ENCODE measurements around the gene ADORA3. TPM values are rescaled to one million over a fixed set of nuclear protein-coding genes. Genes with fewer than 3 reads are reported as not detected.

The ADORA3 gene
- total RNA-seq, 4 donors from 2014 or later, result 11.5 to 51.3 (median 23.3) TPM

- no peak for TF ChIP-seq CTCF (IDR thresholded peaks at IDR 0.05; ENCODE audit: low read depth)
These were observed 29.3 kb downstream of the ADORA3 start for GRCh38 chr1:111474106-111474505.

- no peak for TF ChIP-seq CTCF (IDR thresholded peaks at IDR 0.05; ENCODE audit: low read depth)
These were observed 31.9 kb downstream of the ADORA3 start for GRCh38 chr1:111471538-111471937.

- no peak for TF ChIP-seq CTCF (IDR thresholded peaks at IDR 0.05; ENCODE audit: low read depth)
These were observed 32.4 kb downstream of the ADORA3 start for GRCh38 chr1:111471012-111471411.

GRCh38 chr1:111470596-111470995 lies 32.8 kb downstream of the ADORA3 start:
- TF ChIP-seq CTCF (IDR thresholded peaks at IDR 0.05; ENCODE audit: low read depth), result no peak

GRCh38 chr1:111469539-111469938 lies 33.9 kb downstream of the ADORA3 start:
- TF ChIP-seq CTCF (IDR thresholded peaks at IDR 0.05; ENCODE audit: low read depth), result no peak

- TF ChIP-seq CTCF (IDR thresholded peaks at IDR 0.05; ENCODE audit: low read depth), result no peak
These were observed 34.7 kb downstream of the ADORA3 start for GRCh38 chr1:111468717-111469100.

GRCh38 chr1:111467865-111468716 lies 35.3 kb downstream of the ADORA3 start:
- no peak for TF ChIP-seq CTCF (IDR thresholded peaks at IDR 0.05; ENCODE audit: low read depth)

All from subcutaneous adipose tissue (tissue), 4 donors.